Hepatic stellate cell (primary cell): Measurements from ENCODE around the gene NOL9.

Experiments used
- DNase-seq: peaks from one replicate; pipeline ENCODE4 v3.0.0; 2011; ENCODE audit warnings: low spot score

The NOL9 gene

GRCh38 chr1:6590046-6590445, 35.7 kb upstream of the NOL9 start:
- DNase-seq: no peak

GRCh38 chr1:6588893-6589520, 34.7 kb upstream of the NOL9 start:
- DNase-seq: no peak

- no peak for DNase-seq
Observed at GRCh38 chr1:6588128-6588892, 34.0 kb upstream of the NOL9 start.

- DNase-seq: no peak
Observed at GRCh38 chr1:6587261-6588005, 33.1 kb upstream of the NOL9 start.

- no peak for DNase-seq
Observed at GRCh38 chr1:6586404-6586816, 32.1 kb upstream of the NOL9 start.

GRCh38 chr1:6585841-6586240, 31.5 kb upstream of the NOL9 start:
- DNase-seq: no peak

GRCh38 chr1:6585081-6585722, 30.9 kb upstream of the NOL9 start:
- DNase-seq: no peak

- peak; percentile 40 for DNase-seq
Observed at GRCh38 chr1:6584126-6585080, 30.1 kb upstream of the NOL9 start.

- no peak for DNase-seq
Observed at GRCh38 chr1:6582370-6582769, 28.1 kb upstream of the NOL9 start.

- DNase-seq: no peak
Observed at GRCh38 chr1:6581561-6582305, 27.4 kb upstream of the NOL9 start.

- DNase-seq: peak; percentile 68
Observed at GRCh38 chr1:6580593-6581409, 26.5 kb upstream of the NOL9 start.

GRCh38 chr1:6580119-6580592, 25.8 kb upstream of the NOL9 start:
- DNase-seq: peak; percentile 30

- peak; percentile 100 for DNase-seq
Observed at GRCh38 chr1:6579374-6580118, 25.2 kb upstream of the NOL9 start, which contains the start of gene ZBTB48. ZBTB48 (plus strand) TSS chr1:6579994; CDS start chr1:6580610, 616 bp downstream.

GRCh38 chr1:6578624-6579373, 24.5 kb upstream of the NOL9 start:
- DNase-seq: no peak

GRCh38 chr1:6577831-6578525, 23.7 kb upstream of the NOL9 start:
- DNase-seq: peak; percentile 59

GRCh38 chr1:6574818-6575217, 20.5 kb upstream of the NOL9 start:
- DNase-seq: no peak

- no peak for DNase-seq
Observed at GRCh38 chr1:6574025-6574620, 19.8 kb upstream of the NOL9 start.
